C4-2B (cell line): ENCODE results near the gene ANGPTL8.

Source experiments
- H3K27ac ChIP-seq: fragments of 450-650 bp; 2 replicates; pipeline ENCODE4 v1.5.1; 2017
- ZFX ChIP-seq: fragments of 450-650 bp; IDR thresholded peaks from 2 replicates; pipeline ENCODE4 v1.6.1; 2017
- TF ChIP-seq, protein P1 (sequence below): fragments of 450-650 bp; conservative IDR thresholded peaks from 2 replicates; pipeline ENCODE4 v1.5.1; 2017; ENCODE audit warnings: mild to moderate bottlenecking

Gene ANGPTL8

DNA sequence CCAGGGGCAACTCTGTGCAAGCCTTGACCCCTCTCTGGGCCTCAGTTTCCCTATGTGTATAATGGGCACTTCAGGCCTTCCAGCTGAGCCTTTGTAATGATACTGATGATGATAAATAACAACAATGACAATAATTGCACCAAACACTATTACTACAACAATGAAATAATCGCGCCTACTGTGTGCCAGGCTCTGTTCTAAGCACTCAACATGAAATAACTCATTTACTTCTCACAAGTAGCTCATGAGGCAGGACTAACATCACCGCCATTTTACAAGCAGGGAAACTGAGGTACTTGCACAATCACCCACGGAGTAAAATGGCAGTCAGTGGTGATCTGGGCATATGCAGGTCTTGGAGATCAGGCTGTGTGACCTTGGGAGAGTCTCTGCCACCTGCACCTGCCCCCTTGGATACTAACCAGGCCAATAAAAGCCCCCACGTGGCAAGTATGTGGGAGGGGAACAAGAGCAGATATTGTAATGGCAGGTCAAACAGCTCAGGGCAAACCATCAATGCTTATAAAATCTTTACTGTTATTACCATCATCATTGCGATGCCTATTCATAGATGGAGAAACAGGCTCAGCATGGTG, 540 bp upstream of the ANGPTL8 start:
- H3K27ac ChIP-seq, result no peak overlapping the region
- TF ChIP-seq, protein P1, sequence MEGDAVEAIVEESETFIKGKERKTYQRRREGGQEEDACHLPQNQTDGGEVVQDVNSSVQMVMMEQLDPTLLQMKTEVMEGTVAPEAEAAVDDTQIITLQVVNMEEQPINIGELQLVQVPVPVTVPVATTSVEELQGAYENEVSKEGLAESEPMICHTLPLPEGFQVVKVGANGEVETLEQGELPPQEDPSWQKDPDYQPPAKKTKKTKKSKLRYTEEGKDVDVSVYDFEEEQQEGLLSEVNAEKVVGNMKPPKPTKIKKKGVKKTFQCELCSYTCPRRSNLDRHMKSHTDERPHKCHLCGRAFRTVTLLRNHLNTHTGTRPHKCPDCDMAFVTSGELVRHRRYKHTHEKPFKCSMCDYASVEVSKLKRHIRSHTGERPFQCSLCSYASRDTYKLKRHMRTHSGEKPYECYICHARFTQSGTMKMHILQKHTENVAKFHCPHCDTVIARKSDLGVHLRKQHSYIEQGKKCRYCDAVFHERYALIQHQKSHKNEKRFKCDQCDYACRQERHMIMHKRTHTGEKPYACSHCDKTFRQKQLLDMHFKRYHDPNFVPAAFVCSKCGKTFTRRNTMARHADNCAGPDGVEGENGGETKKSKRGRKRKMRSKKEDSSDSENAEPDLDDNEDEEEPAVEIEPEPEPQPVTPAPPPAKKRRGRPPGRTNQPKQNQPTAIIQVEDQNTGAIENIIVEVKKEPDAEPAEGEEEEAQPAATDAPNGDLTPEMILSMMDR, result no peak
- no peak for TF ChIP-seq ZFX

DNA sequence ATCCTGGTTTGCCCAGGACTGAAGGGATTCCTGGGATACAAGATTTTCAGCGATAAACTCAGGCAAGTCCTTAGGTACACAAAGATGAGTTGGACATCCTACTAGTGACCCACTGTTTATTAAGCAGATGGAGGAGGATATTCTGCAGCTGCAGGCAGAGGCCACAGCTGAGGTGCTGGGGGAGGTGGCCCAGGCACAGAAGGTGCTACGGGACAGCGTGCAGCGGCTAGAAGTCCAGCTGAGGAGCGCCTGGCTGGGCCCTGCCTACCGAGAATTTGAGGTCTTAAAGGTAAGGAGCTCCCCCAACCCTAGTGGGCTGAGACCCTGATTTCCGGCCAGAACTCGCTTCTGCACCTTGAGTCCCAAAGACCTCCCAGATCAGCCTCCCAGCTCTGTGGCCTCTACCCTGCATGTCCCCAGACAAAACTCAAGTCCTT, 607 bp downstream of the ANGPTL8 start:
- no peak overlapping the region for H3K27ac ChIP-seq
- TF ChIP-seq, protein P1, result no peak
- TF ChIP-seq ZFX, result no peak

DNA sequence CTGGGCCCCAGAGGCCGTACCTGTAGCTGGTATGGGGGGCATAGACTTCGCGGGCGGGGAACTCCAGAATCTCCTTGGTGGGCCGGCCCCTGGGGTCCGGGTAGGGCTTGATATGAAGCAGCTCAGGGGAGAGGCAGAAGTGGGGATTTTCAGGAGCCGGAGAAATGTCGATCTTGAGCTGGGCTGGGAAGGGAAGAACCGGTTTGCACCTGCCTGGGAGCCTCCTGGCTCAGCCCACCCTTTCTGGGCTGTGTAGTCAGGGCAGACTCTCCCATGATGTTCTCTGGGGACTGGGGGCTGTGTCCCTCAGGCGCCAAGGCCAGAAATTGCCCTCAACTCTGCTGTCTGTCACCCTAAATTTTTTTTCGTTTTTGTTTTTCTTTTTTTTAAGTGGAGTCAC, 2.6 kb downstream of the ANGPTL8 start:
- H3K27ac ChIP-seq, result no peak overlapping the region
- no peak for TF ChIP-seq ZFX

DNA sequence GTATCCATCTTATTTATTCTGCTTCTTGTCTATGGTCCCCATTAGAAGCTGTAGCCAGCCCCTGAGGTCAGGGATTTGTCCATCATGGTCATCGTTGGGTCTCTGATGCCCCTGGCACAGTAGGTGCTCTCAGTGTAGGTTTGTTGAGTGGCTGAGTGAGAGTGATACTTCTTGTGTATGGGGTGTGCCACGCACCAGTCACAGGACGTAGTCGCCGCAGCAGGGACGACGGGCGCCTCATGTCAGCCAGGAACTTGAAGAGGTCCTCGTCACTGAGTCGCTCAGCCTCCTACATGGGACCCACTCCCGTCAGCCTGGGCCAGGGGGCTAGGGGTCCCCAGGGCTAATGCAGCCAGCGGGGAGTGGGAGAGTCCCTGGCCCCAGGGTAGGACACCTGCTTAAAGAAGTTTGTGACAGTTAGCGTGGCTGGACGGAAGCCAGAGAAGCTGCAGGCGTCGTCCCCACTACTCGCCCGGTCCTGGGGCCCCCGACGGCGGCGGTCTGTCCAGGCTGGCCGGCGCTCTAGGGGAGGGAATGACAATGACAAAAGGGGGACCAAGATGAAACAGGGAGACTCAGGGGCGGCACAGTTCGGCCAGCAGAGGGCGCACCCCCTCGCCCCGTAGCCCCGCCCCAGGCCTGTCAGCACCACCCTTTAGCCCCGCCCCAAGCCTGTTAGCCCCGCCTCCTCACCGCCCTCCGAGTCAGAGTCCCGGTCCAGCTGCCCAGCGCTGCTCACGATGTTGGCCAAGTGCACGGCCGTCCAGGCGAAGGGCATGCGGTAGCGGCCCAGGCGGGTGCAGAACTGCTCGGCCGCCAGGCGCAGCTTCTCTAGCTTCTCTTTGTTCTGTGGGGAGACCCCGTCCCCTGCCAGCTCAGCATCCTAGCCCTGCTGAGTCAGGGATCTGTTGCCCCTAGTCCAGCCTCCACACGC, 3.7 kb downstream of the ANGPTL8 start:
- no peak overlapping the region for H3K27ac ChIP-seq
- no peak for TF ChIP-seq ZFX
- TF ChIP-seq, protein P1, result peak; percentile 89

DNA sequence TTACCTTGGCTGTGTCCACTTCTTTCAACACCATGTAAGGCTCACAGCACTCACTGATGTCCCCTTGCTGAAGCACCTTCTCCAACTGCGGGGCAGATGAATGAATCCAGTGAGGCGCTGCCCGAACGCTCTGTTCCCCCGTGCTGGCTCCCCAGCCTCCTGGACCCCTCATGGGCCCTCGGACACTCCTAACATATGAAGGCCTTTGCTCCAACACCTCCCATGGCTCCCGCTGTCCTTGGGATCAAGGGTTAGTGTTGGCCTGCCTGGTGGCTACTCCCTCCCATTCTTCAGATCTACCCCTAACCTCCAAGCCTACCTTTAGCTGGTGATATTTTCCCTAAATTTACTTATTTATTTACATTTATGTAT, 4.4 kb downstream of the ANGPTL8 start:
- H3K27ac ChIP-seq, result no peak overlapping the region
- no peak for TF ChIP-seq ZFX
- TF ChIP-seq, protein P1, result no peak

DNA sequence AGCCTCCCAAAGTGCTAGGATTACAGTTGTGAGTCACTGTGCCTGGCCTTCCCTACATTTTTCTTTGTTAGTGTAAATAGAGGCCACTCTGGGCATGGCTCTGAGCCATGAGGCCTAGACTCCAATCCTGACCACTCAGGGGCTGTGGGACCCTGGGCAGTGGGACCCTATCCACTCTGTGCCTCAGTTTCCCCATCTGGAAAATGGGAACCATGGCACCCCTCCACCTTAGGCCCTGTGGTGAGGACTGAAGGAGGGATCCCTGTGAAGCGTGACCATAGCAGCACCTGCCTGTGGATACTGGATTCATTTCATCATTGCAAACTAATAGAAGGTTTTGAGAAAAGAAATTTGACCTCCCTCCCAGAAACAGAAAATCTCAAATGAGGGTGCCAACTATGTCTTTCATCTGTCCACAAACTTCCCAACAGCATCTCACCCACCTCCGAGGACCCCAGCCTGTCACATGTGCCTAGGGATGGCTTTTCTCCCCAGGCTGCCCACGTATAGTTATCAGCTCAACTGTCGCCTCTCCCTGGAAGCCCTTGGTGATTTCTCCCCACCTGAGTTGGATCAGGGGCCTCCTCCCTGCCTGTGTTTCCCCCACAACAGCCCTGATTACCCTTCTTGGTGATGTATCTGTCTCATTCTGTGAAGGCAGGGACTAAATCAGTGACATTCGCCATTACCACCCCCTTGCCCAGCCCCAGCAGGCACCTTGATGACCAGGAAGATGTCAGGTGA, 5.6 kb downstream of the ANGPTL8 start:
- no peak for TF ChIP-seq ZFX
- TF ChIP-seq, protein P1, result no peak

DNA sequence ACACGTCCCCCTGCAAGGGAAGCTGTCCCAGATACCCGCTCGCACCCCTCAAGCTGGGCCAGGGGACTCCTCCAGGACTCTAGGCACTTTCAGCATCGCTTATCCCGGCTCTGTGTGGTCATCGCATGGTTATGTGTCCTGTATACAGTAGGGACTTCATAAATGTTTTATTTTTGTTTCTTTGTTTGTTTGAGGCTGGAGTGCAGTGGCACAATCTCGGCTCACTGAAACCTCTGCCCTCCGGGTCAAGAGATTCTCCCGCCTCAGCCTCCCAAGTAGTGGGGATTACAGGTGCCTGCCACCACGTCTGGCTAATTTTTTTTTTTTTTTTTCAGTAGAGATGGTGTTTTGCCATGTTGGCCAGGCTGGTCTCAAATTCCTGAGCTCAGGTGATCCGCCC, 7.5 kb downstream of the ANGPTL8 start:
- no peak for TF ChIP-seq ZFX
- TF ChIP-seq, protein P1, result no peak

More for the DNA sequence above, 5.6 kb downstream of the ANGPTL8 start:
- H3K27ac ChIP-seq, result no peak overlapping the region

More for the DNA sequence above, 7.5 kb downstream of the ANGPTL8 start:
- no peak overlapping the region for H3K27ac ChIP-seq
